ENCODE data around the gene THEM4. TPM values are rescaled to one million over a fixed set of nuclear protein-coding genes. Genes with fewer than 3 reads are reported as not detected.

The THEM4 gene
- total and polyA plus RNA-seq, 2 experiments from 2014 or later, result 13.4 to 20.4 TPM

DNA sequence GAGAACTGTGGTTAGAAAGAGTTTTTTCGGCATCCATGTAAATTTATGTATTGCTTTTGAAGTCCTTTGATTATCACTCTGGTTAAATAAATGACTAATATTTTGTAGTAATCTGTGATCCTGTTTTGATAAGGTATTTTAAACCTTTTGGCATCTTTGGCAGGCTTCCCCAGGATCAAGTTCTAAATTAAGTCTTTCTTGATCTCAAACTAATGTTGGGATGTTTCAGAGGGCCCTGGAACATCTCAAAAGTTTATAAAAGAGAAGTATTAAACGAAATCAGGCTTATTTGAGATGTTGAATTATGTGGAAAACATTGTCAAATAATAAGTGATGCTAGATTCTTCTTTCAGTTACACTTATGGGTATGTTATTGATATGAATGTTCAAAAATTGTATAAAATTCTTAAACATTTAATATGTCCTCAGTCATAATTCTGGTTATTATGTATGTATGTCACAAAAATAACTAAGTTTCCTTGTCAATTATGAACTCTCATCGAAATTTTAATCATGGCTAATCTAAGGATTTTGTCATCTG, 47.7 kb upstream of the THEM4 start (continued):
- TF ChIP-seq, protein P1, sequence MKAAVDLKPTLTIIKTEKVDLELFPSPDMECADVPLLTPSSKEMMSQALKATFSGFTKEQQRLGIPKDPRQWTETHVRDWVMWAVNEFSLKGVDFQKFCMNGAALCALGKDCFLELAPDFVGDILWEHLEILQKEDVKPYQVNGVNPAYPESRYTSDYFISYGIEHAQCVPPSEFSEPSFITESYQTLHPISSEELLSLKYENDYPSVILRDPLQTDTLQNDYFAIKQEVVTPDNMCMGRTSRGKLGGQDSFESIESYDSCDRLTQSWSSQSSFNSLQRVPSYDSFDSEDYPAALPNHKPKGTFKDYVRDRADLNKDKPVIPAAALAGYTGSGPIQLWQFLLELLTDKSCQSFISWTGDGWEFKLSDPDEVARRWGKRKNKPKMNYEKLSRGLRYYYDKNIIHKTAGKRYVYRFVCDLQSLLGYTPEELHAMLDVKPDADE (IDR thresholded peaks at IDR 0.05), result no peak
- no peak for TF ChIP-seq POLR2AphosphoS5 (IDR thresholded peaks at IDR 0.05; ENCODE audit: low read depth)
- no peak for TF ChIP-seq EZH2 (IDR thresholded peaks at IDR 0.05; ENCODE audit: low read depth, unreplicated experiment)
- no peak for TF ChIP-seq ZNF114 (CRISPR knock-in tag; IDR thresholded peaks at IDR 0.05)
- TF ChIP-seq STAT1 (IDR thresholded peaks at IDR 0.05; ENCODE audit: unreplicated experiment), result no peak

DNA sequence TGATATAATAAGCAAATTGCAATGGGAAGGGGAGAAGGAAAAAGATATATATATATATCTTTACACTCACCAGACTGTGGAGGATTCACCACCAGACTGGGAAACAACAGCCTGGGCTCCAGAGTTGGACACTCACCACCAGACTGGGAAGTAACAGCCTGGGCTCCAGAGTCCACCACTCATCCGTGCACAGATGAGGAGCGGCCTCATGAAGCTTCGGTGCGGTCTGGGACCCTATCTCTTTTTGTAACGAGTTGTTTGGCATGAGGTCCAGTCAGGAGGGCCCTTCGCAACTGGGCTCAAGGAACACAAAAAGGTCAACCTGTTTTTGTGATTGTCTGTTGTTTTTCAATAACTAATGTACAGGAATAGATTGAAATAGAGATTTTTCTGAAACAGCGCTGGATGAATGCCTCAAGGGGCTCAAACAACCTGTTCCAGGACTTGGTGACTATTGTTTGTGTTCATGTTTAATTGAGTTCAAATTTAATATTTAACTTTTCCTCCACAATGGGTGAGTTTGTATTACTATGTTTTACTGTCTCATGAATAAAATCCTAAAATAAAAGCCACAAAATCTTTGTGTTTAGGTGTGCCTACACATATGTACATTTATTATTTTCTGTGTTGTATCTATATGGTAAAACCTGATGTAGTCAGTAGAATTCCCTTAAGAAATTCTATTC, 44.2 kb upstream of the THEM4 start:
- H2AFZ ChIP-seq, result no peak overlapping the region
- peaks cover 6% of the 10 kb centered on the region for H3K9me2 ChIP-seq (ENCODE audit: insufficient read depth)
- H3K4me3 Mint-ChIP-seq, result no peak overlapping the region
- no peak overlapping the region for H3K27ac ChIP-seq (ENCODE audit: low read depth)
- TF ChIP-seq EZH2phosphoT487 (IDR thresholded peaks at IDR 0.05; ENCODE audit: unreplicated experiment) (no peak), STAT1 (IDR thresholded peaks at IDR 0.05; ENCODE audit: unreplicated experiment) (no peak)
- TF ChIP-seq, protein P2, sequence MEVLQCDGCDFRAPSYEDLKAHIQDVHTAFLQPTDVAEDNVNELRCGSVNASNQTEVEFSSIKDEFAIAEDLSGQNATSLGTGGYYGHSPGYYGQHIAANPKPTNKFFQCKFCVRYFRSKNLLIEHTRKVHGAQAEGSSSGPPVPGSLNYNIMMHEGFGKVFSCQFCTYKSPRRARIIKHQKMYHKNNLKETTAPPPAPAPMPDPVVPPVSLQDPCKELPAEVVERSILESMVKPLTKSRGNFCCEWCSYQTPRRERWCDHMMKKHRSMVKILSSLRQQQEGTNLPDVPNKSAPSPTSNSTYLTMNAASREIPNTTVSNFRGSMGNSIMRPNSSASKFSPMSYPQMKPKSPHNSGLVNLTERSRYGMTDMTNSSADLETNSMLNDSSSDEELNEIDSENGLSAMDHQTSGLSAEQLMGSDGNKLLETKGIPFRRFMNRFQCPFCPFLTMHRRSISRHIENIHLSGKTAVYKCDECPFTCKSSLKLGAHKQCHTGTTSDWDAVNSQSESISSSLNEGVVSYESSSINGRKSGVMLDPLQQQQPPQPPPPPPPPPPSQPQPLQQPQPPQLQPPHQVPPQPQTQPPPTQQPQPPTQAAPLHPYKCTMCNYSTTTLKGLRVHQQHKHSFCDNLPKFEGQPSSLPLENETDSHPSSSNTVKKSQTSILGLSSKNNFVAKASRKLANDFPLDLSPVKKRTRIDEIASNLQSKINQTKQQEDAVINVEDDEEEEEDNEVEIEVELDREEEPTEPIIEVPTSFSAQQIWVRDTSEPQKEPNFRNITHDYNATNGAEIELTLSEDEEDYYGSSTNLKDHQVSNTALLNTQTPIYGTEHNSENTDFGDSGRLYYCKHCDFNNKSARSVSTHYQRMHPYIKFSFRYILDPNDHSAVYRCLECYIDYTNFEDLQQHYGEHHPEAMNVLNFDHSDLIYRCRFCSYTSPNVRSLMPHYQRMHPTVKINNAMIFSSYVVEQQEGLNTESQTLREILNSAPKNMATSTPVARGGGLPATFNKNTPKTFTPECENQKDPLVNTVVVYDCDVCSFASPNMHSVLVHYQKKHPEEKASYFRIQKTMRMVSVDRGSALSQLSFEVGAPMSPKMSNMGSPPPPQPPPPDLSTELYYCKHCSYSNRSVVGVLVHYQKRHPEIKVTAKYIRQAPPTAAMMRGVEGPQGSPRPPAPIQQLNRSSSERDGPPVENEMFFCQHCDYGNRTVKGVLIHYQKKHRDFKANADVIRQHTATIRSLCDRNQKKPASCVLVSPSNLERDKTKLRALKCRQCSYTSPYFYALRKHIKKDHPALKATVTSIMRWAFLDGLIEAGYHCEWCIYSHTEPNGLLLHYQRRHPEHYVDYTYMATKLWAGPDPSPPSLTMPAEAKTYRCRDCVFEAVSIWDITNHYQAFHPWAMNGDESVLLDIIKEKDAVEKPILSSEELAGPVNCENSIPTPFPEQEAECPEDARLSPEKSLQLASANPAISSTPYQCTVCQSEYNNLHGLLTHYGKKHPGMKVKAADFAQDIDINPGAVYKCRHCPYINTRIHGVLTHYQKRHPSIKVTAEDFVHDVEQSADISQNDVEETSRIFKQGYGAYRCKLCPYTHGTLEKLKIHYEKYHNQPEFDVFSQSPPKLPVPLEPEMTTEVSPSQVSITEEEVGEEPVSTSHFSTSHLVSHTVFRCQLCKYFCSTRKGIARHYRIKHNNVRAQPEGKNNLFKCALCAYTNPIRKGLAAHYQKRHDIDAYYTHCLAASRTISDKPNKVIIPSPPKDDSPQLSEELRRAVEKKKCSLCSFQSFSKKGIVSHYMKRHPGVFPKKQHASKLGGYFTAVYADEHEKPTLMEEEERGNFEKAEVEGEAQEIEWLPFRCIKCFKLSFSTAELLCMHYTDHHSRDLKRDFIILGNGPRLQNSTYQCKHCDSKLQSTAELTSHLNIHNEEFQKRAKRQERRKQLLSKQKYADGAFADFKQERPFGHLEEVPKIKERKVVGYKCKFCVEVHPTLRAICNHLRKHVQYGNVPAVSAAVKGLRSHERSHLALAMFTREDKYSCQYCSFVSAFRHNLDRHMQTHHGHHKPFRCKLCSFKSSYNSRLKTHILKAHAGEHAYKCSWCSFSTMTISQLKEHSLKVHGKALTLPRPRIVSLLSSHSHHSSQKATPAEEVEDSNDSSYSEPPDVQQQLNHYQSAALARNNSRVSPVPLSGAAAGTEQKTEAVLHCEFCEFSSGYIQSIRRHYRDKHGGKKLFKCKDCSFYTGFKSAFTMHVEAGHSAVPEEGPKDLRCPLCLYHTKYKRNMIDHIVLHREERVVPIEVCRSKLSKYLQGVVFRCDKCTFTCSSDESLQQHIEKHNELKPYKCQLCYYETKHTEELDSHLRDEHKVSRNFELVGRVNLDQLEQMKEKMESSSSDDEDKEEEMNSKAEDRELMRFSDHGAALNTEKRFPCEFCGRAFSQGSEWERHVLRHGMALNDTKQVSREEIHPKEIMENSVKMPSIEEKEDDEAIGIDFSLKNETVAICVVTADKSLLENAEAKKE (CRISPR knock-in tag; IDR thresholded peaks at IDR 0.05), result no peak
- no peak overlapping the region for H3K4me3 ChIP-seq
- H3K79me2 ChIP-seq (replicated peaks; ENCODE audit: insufficient read depth), result no peaks in the 10 kb centered on the region
- H3K36me3 ChIP-seq (ENCODE audit: insufficient read depth), result no peaks in the 10 kb centered on the region
- no peaks in the 10 kb centered on the region for H3K36me3 Mint-ChIP-seq (ENCODE audit: low read depth)
- ATAC-seq (no peak), DNase-seq (ENCODE audit: low spot score) (no peak)
- no peaks in the 10 kb centered on the region for H4K20me1 ChIP-seq (replicated peaks; ENCODE audit: insufficient read depth)
- H3K4me2 ChIP-seq, result no peak overlapping the region
- H3K4me1 Mint-ChIP-seq, result no peaks in the 10 kb centered on the region
- H3K9me3 Mint-ChIP-seq, result no peaks in the 10 kb centered on the region
- H3K27me3 ChIP-seq (ENCODE audit: insufficient read depth), result no peaks in the 10 kb centered on the region
- H3F3A ChIP-seq (replicated peaks; ENCODE audit: low read depth), result no peaks in the 10 kb centered on the region
- peaks cover 5% of the 10 kb centered on the region for H3K27me3 Mint-ChIP-seq (ENCODE audit: insufficient read depth, low read depth, poor library complexity)
- no peak overlapping the region for H3K27ac Mint-ChIP-seq
- 0 out of 2 replicates have a peak, but pooled peaks cover 3% of the 10 kb centered on the region for H3K4me1 ChIP-seq (ENCODE audit: insufficient read depth)
